NCI-H345 treated with DMSO at 0.1 percent for 48 hours (cell line): ENCODE measurements around the gene IL27RA.

Source experiments
- DNase-seq: peaks from one replicate; lab custom pipeline; 2025; ENCODE audit not compliant: unreplicated experiment; lab: John Stamatoyannopoulos, UW

IL27RA gene

GRCh38 chr19:14056741-14057356, 25.3 kb downstream of the IL27RA start:
- no peak for DNase-seq

- no peak for DNase-seq
Measured at GRCh38 chr19:14058182-14059092, 26.9 kb downstream of the IL27RA start.

- DNase-seq, result no peak
Measured at GRCh38 chr19:14059093-14059480, 27.5 kb downstream of the IL27RA start.

GRCh38 chr19:14059652-14060155, 28.1 kb downstream of the IL27RA start:
- no peak for DNase-seq

DNA sequence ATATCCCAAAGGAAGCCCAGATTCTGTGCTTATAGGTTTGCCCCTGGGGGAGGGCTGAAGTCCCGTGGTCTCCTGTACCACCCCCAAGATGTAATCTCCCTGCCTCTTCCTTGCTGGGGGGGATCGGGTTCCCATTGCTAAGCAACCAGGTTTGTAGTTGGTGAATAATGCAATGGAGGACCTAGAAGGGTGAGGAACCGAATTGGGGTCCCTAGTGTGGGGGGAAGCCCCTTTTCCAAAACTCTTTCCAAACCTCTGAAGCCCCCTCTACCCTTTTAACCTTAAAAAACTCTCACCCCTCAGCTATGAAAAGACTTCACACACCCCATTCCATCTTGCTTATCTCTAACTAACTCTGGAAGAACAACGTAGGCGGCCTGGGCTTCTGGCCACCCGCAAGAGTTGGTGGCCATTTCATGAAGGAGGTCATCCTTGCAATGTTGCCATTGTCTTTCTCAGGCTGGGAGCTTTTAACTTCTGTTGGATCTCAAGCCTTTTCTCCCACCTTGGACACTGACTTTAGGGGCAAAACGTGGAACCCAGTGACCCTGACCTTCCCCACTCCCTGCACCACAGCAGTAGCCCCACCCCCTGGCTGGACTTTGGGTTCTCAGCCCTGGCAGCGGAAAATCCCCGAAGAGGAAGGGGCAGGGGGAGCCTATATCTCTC, 29.7 kb downstream of the IL27RA start:
- no peak for DNase-seq

- no peak for DNase-seq
Measured at GRCh38 chr19:14061751-14062557, 30.4 kb downstream of the IL27RA start, which contains the start of gene PALM3. TSS of gene PALM3 (minus strand) at chr19:14062076. CDS start at chr19:14061980, 96 bp downstream.

- DNase-seq, result no peak
Measured at GRCh38 chr19:14062558-14062855, 30.9 kb downstream of the IL27RA start.

DNA sequence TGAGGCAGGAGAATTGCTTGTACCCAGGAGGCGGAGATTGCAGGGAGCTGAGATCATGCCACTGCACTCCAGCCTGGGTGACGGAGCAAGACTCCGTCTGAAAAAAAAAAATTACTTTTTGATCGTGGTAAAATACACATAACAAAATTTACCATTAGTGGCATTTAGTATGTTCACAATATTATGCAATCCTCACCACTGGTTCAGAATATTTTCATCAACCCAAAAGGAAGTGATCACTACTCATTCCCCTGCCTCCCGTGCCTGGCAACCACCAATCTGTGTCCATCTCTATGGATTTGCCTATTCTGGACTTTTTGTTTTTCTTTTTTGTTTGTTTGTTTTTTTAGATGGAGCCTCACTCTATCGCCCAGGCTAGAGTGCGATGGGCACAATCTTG, 31.5 kb downstream of the IL27RA start:
- no peak for DNase-seq

- DNase-seq, result no peak
Measured at GRCh38 chr19:14066134-14066533, 34.6 kb downstream of the IL27RA start.

DNA sequence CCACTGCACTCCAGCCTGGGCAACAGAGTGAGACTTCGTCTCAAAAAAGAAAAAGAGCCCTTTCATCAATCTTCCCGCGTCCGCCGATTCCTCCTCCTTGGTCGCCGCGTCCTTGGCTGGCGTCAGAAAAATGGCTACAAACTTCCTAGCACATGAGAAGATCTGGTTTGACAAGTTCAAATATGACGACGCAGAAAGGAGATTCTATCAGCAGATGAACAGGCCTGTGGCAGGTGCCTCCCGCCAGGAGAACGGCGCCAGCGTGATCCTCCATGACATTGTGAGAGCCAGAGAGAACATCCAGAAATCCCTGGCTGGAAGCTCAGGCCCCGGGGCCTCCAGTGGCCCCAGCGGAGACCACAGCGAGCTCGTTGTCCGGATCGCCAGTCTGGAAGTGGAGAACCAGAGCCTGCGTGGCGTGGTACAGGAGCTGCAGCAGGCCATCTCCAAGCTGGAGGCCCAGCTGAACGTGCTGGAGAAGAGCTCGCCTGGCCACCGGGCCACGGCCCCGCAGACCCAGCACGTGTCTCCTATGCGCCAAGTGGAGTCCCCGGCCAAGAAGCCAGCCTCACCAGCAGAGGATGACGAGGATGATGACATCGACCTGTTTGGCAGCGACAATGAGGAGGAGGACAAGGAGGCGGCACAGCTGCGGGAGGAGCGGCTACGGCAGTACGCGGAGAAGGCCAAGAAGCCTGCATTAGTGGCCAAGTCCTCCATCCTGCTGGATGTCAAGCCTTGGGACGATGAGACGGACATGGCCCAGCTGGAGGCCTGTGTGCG, 38.9 kb downstream of the IL27RA start:
- DNase-seq, result no peak

- DNase-seq, result no peak
Measured at GRCh38 chr19:14072535-14073260, 41.1 kb downstream of the IL27RA start, which contains the start of gene MISP3. TSS of gene MISP3 (plus strand) at chr19:14072786. CDS start at chr19:14073310, 524 bp downstream.

GRCh38 chr19:14073261-14073924, 41.8 kb downstream of the IL27RA start:
- DNase-seq, result peak; percentile 61

DNA sequence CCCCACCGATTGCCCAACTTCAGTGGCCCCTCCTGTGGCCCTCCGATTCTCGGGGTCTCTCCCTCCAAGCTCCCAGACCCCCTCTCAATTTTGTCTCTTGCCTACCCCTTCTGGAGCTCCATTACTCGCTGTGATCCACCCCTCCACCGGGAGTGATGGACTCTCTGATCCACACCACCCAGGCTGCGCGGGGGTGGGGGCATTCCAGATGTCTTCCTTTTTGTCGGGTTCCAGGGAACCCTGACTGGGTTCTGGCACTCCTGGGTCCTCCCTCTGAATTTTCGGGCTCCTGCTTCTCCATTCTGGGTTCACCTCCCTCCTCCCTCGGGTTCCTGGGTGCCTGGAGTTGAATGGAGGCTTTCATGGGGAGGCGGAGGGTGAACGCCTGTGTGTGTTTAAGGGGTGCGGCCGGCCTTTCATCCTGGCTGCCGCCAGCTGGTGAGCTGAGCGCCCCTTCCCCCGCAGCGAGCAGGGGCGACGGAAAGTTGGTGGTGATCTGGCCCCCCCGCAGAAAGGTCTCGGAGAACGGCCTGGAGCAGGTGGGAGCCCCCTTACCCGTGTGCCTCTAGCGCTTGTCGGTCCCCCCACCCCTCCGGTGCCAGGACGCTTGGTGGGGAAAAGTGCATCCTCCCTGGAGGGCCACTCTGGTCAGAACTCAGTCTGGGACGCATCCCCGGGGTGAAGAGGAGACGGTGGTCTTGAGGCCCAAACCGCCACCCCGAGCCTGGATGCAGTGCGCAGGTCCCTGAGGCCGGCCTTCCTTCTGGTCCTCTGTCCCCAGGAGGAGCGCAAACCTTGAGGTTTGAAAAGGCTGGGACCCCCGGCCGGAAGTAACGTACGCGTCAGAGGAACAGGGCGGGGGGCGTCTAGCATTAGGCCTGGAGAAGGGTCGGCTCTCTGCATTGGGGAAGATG, 42.6 kb downstream of the IL27RA start:
- no peak for DNase-seq

DNA sequence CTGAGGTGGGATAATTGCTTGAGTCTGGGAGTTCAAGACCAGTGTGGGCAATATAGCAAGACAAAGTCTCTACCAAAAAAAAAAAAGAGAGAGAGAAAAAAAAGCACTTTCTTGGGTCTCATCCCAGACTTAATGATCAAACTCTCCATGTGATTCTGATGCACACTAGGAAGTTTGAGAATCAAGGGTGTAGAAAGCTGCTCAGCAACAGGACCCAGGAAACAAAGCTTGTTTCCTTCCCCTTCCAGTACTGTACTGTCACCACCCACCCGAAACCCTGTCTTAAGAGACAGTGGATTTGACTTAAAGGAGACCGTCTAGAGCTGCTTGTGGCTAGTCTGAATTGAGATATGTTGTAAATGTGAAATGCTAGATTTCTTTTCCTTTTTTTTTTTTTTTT, 46.8 kb downstream of the IL27RA start:
- DNase-seq, result no peak

- peak; percentile 97 for DNase-seq
Measured at GRCh38 chr19:14080887-14081796, 49.6 kb downstream of the IL27RA start.

DNA sequence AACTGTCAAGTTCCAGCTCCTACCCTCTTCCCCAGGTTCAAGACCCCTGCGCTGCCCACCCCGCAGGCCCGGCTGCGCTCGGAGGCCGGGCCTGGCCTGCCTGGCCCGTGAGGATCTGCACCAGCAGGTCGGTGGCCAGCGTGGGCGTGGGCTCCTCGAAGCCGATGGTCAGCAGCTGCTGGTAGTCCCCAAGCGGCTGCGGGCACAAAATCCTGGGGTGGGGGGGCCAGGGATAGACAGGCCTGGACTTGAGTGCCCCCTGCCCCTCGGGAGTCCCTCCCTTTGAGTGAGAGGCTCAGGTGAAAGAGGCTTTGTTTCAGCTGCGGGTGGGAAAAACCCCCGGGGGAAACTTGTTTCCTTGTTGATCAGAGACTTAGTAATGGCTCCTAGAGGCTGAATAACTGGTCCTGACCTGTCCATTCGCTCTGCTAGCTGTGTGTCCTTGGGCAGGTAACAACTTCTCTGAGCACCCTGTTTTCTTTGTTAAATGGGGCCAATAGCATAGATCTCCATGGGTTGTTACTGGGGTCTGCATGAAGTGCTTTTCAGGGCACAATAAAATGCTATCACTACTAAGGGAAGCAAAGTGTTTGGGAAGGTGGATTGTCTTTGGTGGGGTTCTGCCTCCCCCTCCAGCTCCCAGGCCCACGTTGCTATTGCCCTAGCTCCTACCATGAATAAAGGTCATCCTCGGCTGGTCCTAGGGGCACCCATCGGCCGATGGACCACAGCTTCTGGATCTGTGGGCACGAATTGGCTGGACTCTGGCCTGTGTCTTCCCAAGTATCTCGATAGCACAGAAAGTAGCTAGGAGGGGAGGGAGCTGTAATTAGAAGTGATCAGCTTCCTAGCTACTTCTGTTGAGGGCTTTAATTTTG, 50.5 kb downstream of the IL27RA start:
- no peak for DNase-seq
